K562 (cell line): ENCODE data around the gene FANCI. TPM values are rescaled to one million over a fixed set of nuclear protein-coding genes. Genes with fewer than 3 reads are reported as not detected.
A peak's percentile ranks its signal among the peaks of the same experiment; 100 is the strongest.

Source experiments
- ATF1 ChIP-seq, 2 experiments: fragments of 450-650 bp in 1 of 2; IDR thresholded peaks; 2 replicates each; pipeline ENCODE4 v1.6.1; 2016; ENCODE audit warnings: missing compliant biosample characterization in 1 of 2, missing genetic modification characterization in 1 of 2
- ATF7 ChIP-seq: fragments of 450-650 bp; IDR thresholded peaks from 2 replicates; pipeline ENCODE4 v1.7.1; 2014; ENCODE audit warnings: mild to moderate bottlenecking, moderate library complexity
- CCAR2 ChIP-seq: fragments of 200-400 bp; formaldehyde crosslinking; IDR thresholded peaks from 2 replicates; pipeline ENCODE4 v1.6.1; 2017; ENCODE audit warnings: mild to moderate bottlenecking, low read depth, low read length
- ETV6 ChIP-seq, 3 experiments: fragments of 150-350 bp in 1 of 3; sonication (generic) in 1 of 3; formaldehyde crosslinking in 1 of 3; IDR thresholded peaks; 2 replicates each; pipeline versions ENCODE4 v1.6.1 to v1.8.0; 2014 to 2022; ENCODE audit warnings: borderline replicate concordance in 2 of 3, low read depth in 2 of 3, antibody characterized with exemption in 1 of 3, low read length in 1 of 3, mild to moderate bottlenecking in 1 of 3, missing genetic modification reagents in 1 of 3
- MYC ChIP-seq, 2 experiments: fragments of 250-450 bp in 1 of 2; sonication (Bioruptor Pico) in 1 of 2; IDR thresholded peaks; 2 replicates each; pipeline versions ENCODE4 v1.5.1 to v1.6.1; 2012 to 2021; ENCODE audit warnings: low read depth in 2 of 2, borderline replicate concordance in 1 of 2, improper control_type of control experiment in 1 of 2, low read length in 1 of 2, mild to moderate bottlenecking in 1 of 2, moderate library complexity in 1 of 2
- SMAD4 ChIP-seq: fragments of 250-450 bp; sonication (Bioruptor Pico); conservative IDR thresholded peaks from 2 replicates; pipeline ENCODE4 v1.8.0; 2021; ENCODE audit warnings: inconsistent platforms, mild to moderate bottlenecking, moderate library complexity
- ZNF121 ChIP-seq: sonication (generic); formaldehyde crosslinking; conservative IDR thresholded peaks from 2 replicates; pipeline ENCODE4 v1.8.0; 2022; ENCODE audit warnings: missing genetic modification reagents
- ZNF143 ChIP-seq: sonication (generic); formaldehyde crosslinking; IDR thresholded peaks from 2 replicates; pipeline ENCODE4 v1.9.0; 2022; ENCODE audit warnings: mild to moderate bottlenecking, missing genetic modification reagents
- ZNF263 ChIP-seq: sonication (generic); formaldehyde crosslinking; IDR thresholded peaks from 2 replicates; pipeline ENCODE4 v1.8.0; 2022; ENCODE audit warnings: mild to moderate bottlenecking, missing genetic modification reagents, borderline replicate concordance
- ZNF644 ChIP-seq: fragments of 200-800 bp; sonication (Bioruptor generic); IDR thresholded peaks from 2 replicates; pipeline ENCODE4 v1.6.1; 2016; ENCODE audit warnings: low read depth, missing genetic modification characterization, missing compliant biosample characterization
- ZNF766 ChIP-seq: fragments of 200-800 bp; sonication (Bioruptor generic); conservative IDR thresholded peaks from 2 replicates; pipeline ENCODE4 v1.6.1; 2016; ENCODE audit warnings: missing genetic modification characterization, missing compliant biosample characterization
- polyA plus RNA-seq, 8 experiments: library from polyadenylated mRNA; depleted of rRNA in 4 of 8; stranded (reverse) in 5 of 8; unstranded in 3 of 8; fragments of >200 nt; fragmentation: Nextera tagmentation in 2 of 8; fragmentation: Illumina TruSeq in 1 of 8; extraction: Ambion mirVana in 2 of 8; extraction: Trizol in 1 of 8; gene quantifications; 2 replicates each; pipeline versions ENCODE4 v1.2.1 to v1.2.3, GENCODE V29; 2011 to 2014; ENCODE audit warnings: inconsistent platforms in 1 of 8, missing spikeins in 1 of 8
- total RNA-seq, 7 experiments: library from RNA; depleted of rRNA in 6 of 7; stranded (reverse); fragments of >200 nt in 6 of 7; fragmentation: Illumina TruSeq in 2 of 7; extraction: Trizol in 2 of 7; gene quantifications; 2 replicates each; pipeline versions ENCODE4 v1.2.1 to v1.2.3, GENCODE V29; 2011 to 2021; ENCODE audit warnings: low replicate concordance in 1 of 7
- TF ChIP-seq, protein P1 (sequence below): fragments of 450-650 bp; IDR thresholded peaks from 2 replicates; pipeline ENCODE4 v1.6.1; 2016; ENCODE audit warnings: mild to moderate bottlenecking
- TF ChIP-seq, protein P2 (sequence below): fragments of 450-650 bp; formaldehyde crosslinking; IDR thresholded peaks from 2 replicates; pipeline ENCODE4 v1.4.0; 2020; ENCODE audit warnings: mild to moderate bottlenecking, mixed read lengths
- TF ChIP-seq, protein P3 (sequence below): conservative IDR thresholded peaks from 2 replicates; pipeline ENCODE4 v1.6.1; 2011; ENCODE audit warnings: low read depth, mild to moderate bottlenecking, low read length; ENCODE audit not compliant: control insufficient read depth
- TF ChIP-seq, protein P4 (sequence below): fragments of 450-650 bp; formaldehyde crosslinking; IDR thresholded peaks from 2 replicates; pipeline ENCODE4 v1.4.0; 2020; ENCODE audit warnings: mild to moderate bottlenecking
- TF ChIP-seq, protein P5 (sequence below): fragments of 450-650 bp; IDR thresholded peaks from 2 replicates; pipeline ENCODE4 v1.6.1; 2018; ENCODE audit warnings: mild to moderate bottlenecking, low read depth; ENCODE audit not compliant: partially characterized antibody

The FANCI gene
- total and polyA plus RNA-seq, 9 of the 15 experiments (the other 6 are each of a cell fraction or from before 2014, with no cell fraction given), result 72.1 to 165 (median 131) TPM

DNA sequence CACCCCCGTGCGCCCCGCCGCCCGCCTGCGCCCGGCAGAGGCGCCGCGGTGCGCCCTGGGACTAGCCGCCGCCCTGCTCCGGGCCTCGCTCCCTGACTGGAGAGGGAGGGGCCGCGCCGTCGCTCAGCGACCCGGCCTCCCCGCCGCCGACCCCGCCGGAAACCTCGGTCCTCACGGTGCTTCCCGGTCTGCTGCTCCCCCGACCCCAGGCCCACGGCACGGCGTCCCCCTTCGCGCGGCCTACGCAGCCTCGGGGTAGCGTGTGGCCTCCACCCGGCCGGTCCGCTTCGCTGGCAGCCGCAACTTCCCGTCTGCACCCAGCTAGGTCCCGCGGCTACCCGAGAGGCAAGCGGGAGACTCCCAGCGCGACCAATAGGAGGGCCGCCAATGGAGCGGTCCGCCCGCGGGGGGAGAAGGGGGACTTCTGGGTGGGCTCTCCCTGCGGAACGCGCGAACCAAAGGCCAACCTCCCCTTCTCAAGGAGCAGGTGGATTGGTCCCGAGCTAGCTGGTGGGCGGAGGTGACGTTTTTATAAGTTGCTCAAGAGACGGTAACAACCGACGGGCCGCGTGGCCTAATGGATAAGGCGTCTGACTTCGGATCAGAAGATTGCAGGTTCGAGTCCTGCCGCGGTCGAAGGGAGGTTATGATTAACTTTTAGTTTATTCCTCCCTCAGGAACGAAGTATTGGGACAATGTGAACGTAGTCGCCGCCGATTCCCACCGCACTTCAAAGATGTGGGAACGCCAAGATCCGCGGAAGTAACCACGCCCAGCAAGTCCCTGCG lies 90.9 kb downstream of the FANCI start, which contains the start of gene POLG (continued):
- TF ChIP-seq, protein P1, sequence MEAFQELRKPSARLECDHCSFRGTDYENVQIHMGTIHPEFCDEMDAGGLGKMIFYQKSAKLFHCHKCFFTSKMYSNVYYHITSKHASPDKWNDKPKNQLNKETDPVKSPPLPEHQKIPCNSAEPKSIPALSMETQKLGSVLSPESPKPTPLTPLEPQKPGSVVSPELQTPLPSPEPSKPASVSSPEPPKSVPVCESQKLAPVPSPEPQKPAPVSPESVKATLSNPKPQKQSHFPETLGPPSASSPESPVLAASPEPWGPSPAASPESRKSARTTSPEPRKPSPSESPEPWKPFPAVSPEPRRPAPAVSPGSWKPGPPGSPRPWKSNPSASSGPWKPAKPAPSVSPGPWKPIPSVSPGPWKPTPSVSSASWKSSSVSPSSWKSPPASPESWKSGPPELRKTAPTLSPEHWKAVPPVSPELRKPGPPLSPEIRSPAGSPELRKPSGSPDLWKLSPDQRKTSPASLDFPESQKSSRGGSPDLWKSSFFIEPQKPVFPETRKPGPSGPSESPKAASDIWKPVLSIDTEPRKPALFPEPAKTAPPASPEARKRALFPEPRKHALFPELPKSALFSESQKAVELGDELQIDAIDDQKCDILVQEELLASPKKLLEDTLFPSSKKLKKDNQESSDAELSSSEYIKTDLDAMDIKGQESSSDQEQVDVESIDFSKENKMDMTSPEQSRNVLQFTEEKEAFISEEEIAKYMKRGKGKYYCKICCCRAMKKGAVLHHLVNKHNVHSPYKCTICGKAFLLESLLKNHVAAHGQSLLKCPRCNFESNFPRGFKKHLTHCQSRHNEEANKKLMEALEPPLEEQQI, result peak; percentile 63; the same call in 1 of the 2 replicates
- TF ChIP-seq ZNF766 (0 out of 2 replicates have a peak, but pooled peaks have one; percentile 66), ATF7 (peak; percentile 100), ZNF644 (tag) (no peak; the same call in 1 of the 2 replicates), MYC (IDR thresholded peaks at IDR 0.05; ENCODE audit: low read depth, low read length) (peak; percentile 87), MYC (CRISPR knock-in tag; IDR thresholded peaks at IDR 0.05; ENCODE audit: borderline replicate concordance, low read depth) (peak; percentile 76; the same call in 1 of the 2 replicates), CCAR2 (no peak), ZNF143 (CRISPR knock-in tag) (peak; percentile 71), ZNF121 (CRISPR knock-in tag) (0 out of 2 replicates have a peak, but pooled peaks have one; percentile 1), ETV6 (IDR thresholded peaks at IDR 0.05; ENCODE audit: borderline replicate concordance in 1 of 2, low read depth in 2 of 2, low read length in 1 of 2) (peak in 1 of 2 experiments; percentile 34; a peak in 2 of 4 replicates), ETV6 (CRISPR knock-in tag; IDR thresholded peaks at IDR 0.05; ENCODE audit: borderline replicate concordance) (0 out of 2 replicates have a peak, but pooled peaks have one; percentile 59), ZNF263 (CRISPR knock-in tag) (no peak; the same call in 1 of the 2 replicates), ATF1 (CRISPR knock-in tag; IDR thresholded peaks at IDR 0.05) (no peak), ATF1 (tag; IDR thresholded peaks at IDR 0.05) (peak; percentile 92), SMAD4 (CRISPR knock-in tag) (peak; percentile 81; the same call in 1 of the 2 replicates)
- TF ChIP-seq, protein P2, sequence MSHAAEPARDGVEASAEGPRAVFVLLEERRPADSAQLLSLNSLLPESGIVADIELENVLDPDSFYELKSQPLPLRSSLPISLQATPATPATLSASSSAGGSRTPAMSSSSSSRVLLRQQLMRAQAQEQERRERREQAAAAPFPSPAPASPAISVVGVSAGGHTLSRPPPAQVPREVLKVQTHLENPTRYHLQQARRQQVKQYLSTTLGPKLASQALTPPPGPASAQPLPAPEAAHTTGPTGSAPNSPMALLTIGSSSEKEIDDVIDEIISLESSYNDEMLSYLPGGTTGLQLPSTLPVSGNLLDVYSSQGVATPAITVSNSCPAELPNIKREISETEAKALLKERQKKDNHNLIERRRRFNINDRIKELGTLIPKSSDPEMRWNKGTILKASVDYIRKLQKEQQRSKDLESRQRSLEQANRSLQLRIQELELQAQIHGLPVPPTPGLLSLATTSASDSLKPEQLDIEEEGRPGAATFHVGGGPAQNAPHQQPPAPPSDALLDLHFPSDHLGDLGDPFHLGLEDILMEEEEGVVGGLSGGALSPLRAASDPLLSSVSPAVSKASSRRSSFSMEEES (CRISPR knock-in tag), result no peak
- TF ChIP-seq, protein P3, sequence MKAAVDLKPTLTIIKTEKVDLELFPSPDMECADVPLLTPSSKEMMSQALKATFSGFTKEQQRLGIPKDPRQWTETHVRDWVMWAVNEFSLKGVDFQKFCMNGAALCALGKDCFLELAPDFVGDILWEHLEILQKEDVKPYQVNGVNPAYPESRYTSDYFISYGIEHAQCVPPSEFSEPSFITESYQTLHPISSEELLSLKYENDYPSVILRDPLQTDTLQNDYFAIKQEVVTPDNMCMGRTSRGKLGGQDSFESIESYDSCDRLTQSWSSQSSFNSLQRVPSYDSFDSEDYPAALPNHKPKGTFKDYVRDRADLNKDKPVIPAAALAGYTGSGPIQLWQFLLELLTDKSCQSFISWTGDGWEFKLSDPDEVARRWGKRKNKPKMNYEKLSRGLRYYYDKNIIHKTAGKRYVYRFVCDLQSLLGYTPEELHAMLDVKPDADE, result peak; percentile 85
- TF ChIP-seq, protein P4, sequence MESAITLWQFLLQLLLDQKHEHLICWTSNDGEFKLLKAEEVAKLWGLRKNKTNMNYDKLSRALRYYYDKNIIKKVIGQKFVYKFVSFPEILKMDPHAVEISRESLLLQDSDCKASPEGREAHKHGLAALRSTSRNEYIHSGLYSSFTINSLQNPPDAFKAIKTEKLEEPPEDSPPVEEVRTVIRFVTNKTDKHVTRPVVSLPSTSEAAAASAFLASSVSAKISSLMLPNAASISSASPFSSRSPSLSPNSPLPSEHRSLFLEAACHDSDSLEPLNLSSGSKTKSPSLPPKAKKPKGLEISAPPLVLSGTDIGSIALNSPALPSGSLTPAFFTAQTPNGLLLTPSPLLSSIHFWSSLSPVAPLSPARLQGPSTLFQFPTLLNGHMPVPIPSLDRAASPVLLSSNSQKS (CRISPR knock-in tag), result no peak
- TF ChIP-seq, protein P5, sequence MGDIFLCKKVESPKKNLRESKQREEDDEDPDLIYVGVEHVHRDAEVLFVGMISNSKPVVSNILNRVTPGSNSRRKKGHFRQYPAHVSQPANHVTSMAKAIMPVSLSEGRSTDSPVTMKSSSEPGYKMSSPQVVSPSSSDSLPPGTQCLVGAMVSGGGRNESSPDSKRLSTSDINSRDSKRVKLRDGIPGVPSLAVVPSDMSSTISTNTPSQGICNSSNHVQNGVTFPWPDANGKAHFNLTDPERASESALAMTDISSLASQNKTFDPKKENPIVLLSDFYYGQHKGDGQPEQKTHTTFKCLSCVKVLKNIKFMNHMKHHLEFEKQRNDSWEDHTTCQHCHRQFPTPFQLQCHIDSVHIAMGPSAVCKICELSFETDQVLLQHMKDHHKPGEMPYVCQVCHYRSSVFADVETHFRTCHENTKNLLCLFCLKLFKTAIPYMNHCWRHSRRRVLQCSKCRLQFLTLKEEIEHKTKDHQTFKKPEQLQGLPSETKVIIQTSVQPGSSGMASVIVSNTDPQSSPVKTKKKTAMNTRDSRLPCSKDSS, result no peak
